BE2C (cell line): ENCODE results near the gene PTPRG.

Experiments used
- DNase-seq: peaks from one replicate; pipeline ENCODE4 v3.0.0-alpha.2; 2020
- H3K27me3 ChIP-seq: fragments of 250-450 bp; sonication (Bioruptor Pico); 2 replicates; pipeline ENCODE4 v1.5.1; 2020; ENCODE audit warnings: mild to moderate bottlenecking
- H3K36me3 ChIP-seq: fragments of 250-450 bp; sonication (Bioruptor Pico); 2 replicates; pipeline ENCODE4 v1.5.1; 2020; ENCODE audit warnings: mild to moderate bottlenecking
- H3K4me1 ChIP-seq: fragments of 250-450 bp; sonication (Bioruptor Pico); 2 replicates; pipeline ENCODE4 v1.5.1; 2020
- H3K4me3 ChIP-seq: 2 replicates; pipeline ENCODE4 v1.5.1; 2011; ENCODE audit warnings: low read depth, low read length
- H3K9me3 ChIP-seq: fragments of 250-450 bp; sonication (Bioruptor Pico); 2 replicates; pipeline ENCODE4 v1.5.1; 2020
- CTCF ChIP-seq: IDR thresholded peaks from 2 replicates; pipeline ENCODE4 v1.5.1; 2012; ENCODE audit warnings: mild to moderate bottlenecking, low read depth, low read length

The PTPRG gene

GRCh38 chr3:61583890-61584875 is 22.8 kb downstream of the PTPRG start:
- H3K9me3 ChIP-seq: no peaks in the 10 kb centered on the region
- H3K4me1 ChIP-seq: no peaks in the 10 kb centered on the region
- no peak overlapping the region for H3K4me3 ChIP-seq
- peaks cover 9% of the 10 kb centered on the region for H3K27me3 ChIP-seq
- no peak for TF ChIP-seq CTCF
- no peak for DNase-seq
- no peaks in the 10 kb centered on the region for H3K36me3 ChIP-seq

GRCh38 chr3:61589856-61590255 is 28.5 kb downstream of the PTPRG start:
- no peak for DNase-seq
- no peaks in the 10 kb centered on the region for H3K27me3 ChIP-seq
- no peaks in the 10 kb centered on the region for H3K9me3 ChIP-seq
- 0 out of 2 replicates have a peak, but pooled peaks cover 5% of the 10 kb centered on the region for H3K4me1 ChIP-seq
- no peak overlapping the region for H3K4me3 ChIP-seq
- no peak for TF ChIP-seq CTCF
- H3K36me3 ChIP-seq: no peaks in the 10 kb centered on the region

GRCh38 chr3:61591300-61591699 is 29.9 kb downstream of the PTPRG start:
- DNase-seq: no peak
- H3K4me1 ChIP-seq: 0 out of 2 replicates have a peak, but pooled peaks cover 5% of the 10 kb centered on the region
- no peak overlapping the region for H3K4me3 ChIP-seq
- TF ChIP-seq CTCF: no peak
- H3K27me3 ChIP-seq: no peaks in the 10 kb centered on the region
- no peaks in the 10 kb centered on the region for H3K9me3 ChIP-seq
- H3K36me3 ChIP-seq: no peaks in the 10 kb centered on the region

- TF ChIP-seq CTCF: no peak
- Histone ChIP-seq H3K36me3 (no peaks in the 10 kb centered on the region), H3K9me3 (no peaks in the 10 kb centered on the region), H3K4me1 (0 out of 2 replicates have a peak, but pooled peaks cover 5% of the 10 kb centered on the region), H3K27me3 (no peaks in the 10 kb centered on the region), H3K4me3 (no peak overlapping the region)
- DNase-seq: no peak
These were observed 32.2 kb downstream of the PTPRG start for GRCh38 chr3:61593446-61594029.

- TF ChIP-seq CTCF: no peak
- Histone ChIP-seq H3K9me3 (no peaks in the 10 kb centered on the region), H3K4me3 (no peak overlapping the region), H3K36me3 (no peaks in the 10 kb centered on the region), H3K27me3 (no peaks in the 10 kb centered on the region), H3K4me1 (0 out of 2 replicates have a peak, but pooled peaks cover 5% of the 10 kb centered on the region)
- DNase-seq: no peak
These were observed 33.0 kb downstream of the PTPRG start for GRCh38 chr3:61594144-61594963.
